ENCODE measurements around the gene SMAD4.

SMAD4 gene

DNA sequence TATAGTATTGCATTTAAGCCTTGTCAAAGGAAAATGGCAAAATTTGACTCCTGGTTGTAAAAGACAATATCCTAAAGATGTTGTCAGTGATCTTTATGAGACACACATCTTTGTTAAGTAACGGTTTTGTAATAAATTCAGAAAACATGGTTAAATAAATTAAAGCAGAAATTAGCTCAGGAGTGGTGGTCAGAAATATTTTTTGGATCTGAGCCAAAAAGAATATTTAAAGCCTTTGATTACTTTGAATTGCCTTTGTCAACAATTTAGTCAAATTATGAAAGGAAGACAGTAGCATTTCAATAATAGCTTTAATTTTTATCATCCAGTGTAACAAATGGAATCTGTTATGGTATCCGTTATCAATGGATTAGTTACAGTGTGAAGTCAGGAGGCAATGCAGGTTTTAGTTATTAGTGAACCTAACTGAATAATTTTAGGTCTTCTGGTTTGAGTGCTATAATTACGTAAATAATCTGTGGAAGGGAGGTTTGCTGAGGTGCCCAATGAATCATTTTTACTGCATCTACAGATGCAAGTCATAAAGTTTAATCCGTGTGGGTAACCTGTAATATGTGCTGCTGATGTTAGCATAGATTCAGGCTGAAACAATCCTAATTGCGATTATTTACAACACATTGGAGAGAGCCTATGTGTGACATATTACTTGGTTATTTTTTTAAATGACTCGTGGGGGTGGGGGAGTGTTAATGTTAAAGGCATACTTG is 42.7 kb downstream of the SMAD4 start:
- H3K27me3 ChIP-seq (ENCODE audit: insufficient read depth, low read depth), result no peaks in the 10 kb centered on the region
- H3K27ac ChIP-seq, result no peak overlapping the region
- H4K20me1 ChIP-seq (ENCODE audit: insufficient read depth), result no peaks in the 10 kb centered on the region
- H3K79me2 ChIP-seq (ENCODE audit: insufficient read depth, low read depth), result peaks cover 7% of the 10 kb centered on the region
- no peak overlapping the region for H3K4me3 ChIP-seq (IDR thresholded peaks at IDR 0.05; ENCODE audit: insufficient read depth, low read depth, low read length)
- no peak overlapping the region for H3K4me2 ChIP-seq
- H3K4me1 ChIP-seq (ENCODE audit: low read depth, poor library complexity, severe bottlenecking), result peaks cover 14% of the 10 kb centered on the region
- H3K9ac ChIP-seq, result no peak overlapping the region
- no peaks in the 10 kb centered on the region; the same call in 1 of the 2 replicates for H3K36me3 ChIP-seq (ENCODE audit: insufficient read depth)
- no peak overlapping the region for H2AFZ ChIP-seq (ENCODE audit: low read depth)
- TF ChIP-seq, protein P1, sequence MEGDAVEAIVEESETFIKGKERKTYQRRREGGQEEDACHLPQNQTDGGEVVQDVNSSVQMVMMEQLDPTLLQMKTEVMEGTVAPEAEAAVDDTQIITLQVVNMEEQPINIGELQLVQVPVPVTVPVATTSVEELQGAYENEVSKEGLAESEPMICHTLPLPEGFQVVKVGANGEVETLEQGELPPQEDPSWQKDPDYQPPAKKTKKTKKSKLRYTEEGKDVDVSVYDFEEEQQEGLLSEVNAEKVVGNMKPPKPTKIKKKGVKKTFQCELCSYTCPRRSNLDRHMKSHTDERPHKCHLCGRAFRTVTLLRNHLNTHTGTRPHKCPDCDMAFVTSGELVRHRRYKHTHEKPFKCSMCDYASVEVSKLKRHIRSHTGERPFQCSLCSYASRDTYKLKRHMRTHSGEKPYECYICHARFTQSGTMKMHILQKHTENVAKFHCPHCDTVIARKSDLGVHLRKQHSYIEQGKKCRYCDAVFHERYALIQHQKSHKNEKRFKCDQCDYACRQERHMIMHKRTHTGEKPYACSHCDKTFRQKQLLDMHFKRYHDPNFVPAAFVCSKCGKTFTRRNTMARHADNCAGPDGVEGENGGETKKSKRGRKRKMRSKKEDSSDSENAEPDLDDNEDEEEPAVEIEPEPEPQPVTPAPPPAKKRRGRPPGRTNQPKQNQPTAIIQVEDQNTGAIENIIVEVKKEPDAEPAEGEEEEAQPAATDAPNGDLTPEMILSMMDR (conservative IDR thresholded peaks at IDR 0.05; ENCODE audit: low read depth, low read length), result no peak

DNA sequence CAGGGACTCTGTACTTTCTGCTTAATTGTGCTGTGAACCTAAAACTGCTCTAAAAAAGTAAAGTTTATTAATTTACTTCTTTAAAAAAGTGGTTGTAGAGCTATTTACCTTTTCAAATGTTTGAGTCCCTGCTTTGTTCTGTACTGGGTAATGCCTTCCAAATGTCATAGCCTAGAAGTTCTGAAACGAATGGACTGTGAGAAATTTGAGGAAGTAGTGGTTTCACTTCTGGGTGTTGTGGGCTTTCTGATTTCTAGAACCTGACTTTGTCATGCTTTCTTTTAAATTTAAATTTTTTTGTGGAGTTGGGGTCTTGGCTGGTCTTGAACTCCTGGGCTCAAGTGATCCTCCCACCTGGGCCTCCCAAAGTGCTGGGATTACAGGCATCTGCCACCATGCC is 44.6 kb downstream of the SMAD4 start:
- TF ChIP-seq, protein P1 (conservative IDR thresholded peaks at IDR 0.05; ENCODE audit: low read depth, low read length), result no peak
- Histone ChIP-seq H3K27me3 (ENCODE audit: insufficient read depth, low read depth) (no peaks in the 10 kb centered on the region), H3K79me2 (ENCODE audit: insufficient read depth, low read depth) (peaks cover 7% of the 10 kb centered on the region), H2AFZ (ENCODE audit: low read depth) (no peak overlapping the region), H3K4me2 (no peak overlapping the region), H3K4me3 (IDR thresholded peaks at IDR 0.05; ENCODE audit: insufficient read depth, low read depth, low read length) (no peak overlapping the region), H4K20me1 (ENCODE audit: insufficient read depth) (no peaks in the 10 kb centered on the region), H3K4me1 (ENCODE audit: low read depth, poor library complexity, severe bottlenecking) (peaks cover 14% of the 10 kb centered on the region), H3K27ac (no peak overlapping the region), H3K9ac (no peak overlapping the region), H3K36me3 (ENCODE audit: insufficient read depth) (peaks cover 7% of the 10 kb centered on the region; the same call in 1 of the 2 replicates)

DNA sequence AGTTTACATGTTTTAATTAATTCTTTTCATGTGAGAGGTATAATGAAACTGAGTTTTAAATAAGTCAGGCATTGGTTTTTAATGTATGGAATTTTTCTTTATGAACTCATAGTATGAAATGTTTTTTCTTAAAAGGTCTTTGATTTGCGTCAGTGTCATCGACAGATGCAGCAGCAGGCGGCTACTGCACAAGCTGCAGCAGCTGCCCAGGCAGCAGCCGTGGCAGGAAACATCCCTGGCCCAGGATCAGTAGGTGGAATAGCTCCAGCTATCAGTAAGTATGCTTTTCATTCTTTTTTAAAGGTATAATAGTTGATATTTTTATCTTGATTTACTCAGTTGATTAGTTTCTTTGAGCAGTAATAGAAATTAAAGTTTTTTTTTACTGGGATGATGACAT is 46.5 kb downstream of the SMAD4 start:
- Histone ChIP-seq H3K9ac (no peak overlapping the region), H3K36me3 (ENCODE audit: insufficient read depth) (peaks cover 7% of the 10 kb centered on the region; the same call in 1 of the 2 replicates), H3K79me2 (ENCODE audit: insufficient read depth, low read depth) (peaks cover 7% of the 10 kb centered on the region), H3K4me3 (IDR thresholded peaks at IDR 0.05; ENCODE audit: insufficient read depth, low read depth, low read length) (no peak overlapping the region), H3K27ac (no peak overlapping the region), H4K20me1 (ENCODE audit: insufficient read depth) (no peaks in the 10 kb centered on the region), H3K27me3 (ENCODE audit: insufficient read depth, low read depth) (no peaks in the 10 kb centered on the region), H3K4me1 (ENCODE audit: low read depth, poor library complexity, severe bottlenecking) (peaks cover 14% of the 10 kb centered on the region), H2AFZ (ENCODE audit: low read depth) (no peak overlapping the region), H3K4me2 (no peak overlapping the region)
- TF ChIP-seq, protein P1 (conservative IDR thresholded peaks at IDR 0.05; ENCODE audit: low read depth, low read length), result no peak

DNA sequence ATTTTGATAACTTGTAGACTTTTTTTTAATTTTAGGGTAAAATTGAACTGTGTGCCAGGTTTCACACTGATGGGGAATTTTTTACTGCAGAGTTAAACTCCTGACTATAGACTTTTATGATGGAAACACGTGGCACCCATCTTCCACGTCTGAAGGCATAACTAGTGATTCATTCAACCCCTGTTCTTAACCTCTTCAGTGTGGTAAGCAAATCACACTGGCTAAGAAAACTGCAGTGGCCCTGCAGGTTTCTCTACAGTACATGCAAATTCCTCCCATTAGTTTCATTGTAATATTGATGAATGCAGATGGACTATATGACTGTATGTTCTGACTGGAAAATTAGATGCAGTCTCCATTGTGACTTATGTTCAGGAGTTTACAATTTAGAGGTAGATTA is 47.2 kb downstream of the SMAD4 start:
- H3K79me2 ChIP-seq (ENCODE audit: insufficient read depth, low read depth), result peaks cover 7% of the 10 kb centered on the region
- peaks cover 14% of the 10 kb centered on the region for H3K4me1 ChIP-seq (ENCODE audit: low read depth, poor library complexity, severe bottlenecking)
- TF ChIP-seq, protein P1 (conservative IDR thresholded peaks at IDR 0.05; ENCODE audit: low read depth, low read length), result no peak
- H3K27me3 ChIP-seq (ENCODE audit: insufficient read depth, low read depth), result no peaks in the 10 kb centered on the region
- no peak overlapping the region for H3K4me2 ChIP-seq
- no peak overlapping the region for H2AFZ ChIP-seq (ENCODE audit: low read depth)
- H3K4me3 ChIP-seq (IDR thresholded peaks at IDR 0.05; ENCODE audit: insufficient read depth, low read depth, low read length), result no peak overlapping the region
- H4K20me1 ChIP-seq (ENCODE audit: insufficient read depth), result no peaks in the 10 kb centered on the region
- H3K27ac ChIP-seq, result no peak overlapping the region
- H3K9ac ChIP-seq, result no peak overlapping the region
- peaks cover 7% of the 10 kb centered on the region; the same call in 1 of the 2 replicates for H3K36me3 ChIP-seq (ENCODE audit: insufficient read depth)
